NCI-H345 treated with DMSO at 0.1 percent for 48 hours (cell line): ENCODE results near the gene CACNA1C.
"Not testable (repeated sequence)": the region's sequence is repeated elsewhere in the genome, so short reads cannot be mapped to it uniquely, and the experiment has no call there.

Experiments used
- DNase-seq: peaks from one replicate; lab custom pipeline; 2025; ENCODE audit not compliant: unreplicated experiment; lab: John Stamatoyannopoulos, UW

CACNA1C gene

DNA sequence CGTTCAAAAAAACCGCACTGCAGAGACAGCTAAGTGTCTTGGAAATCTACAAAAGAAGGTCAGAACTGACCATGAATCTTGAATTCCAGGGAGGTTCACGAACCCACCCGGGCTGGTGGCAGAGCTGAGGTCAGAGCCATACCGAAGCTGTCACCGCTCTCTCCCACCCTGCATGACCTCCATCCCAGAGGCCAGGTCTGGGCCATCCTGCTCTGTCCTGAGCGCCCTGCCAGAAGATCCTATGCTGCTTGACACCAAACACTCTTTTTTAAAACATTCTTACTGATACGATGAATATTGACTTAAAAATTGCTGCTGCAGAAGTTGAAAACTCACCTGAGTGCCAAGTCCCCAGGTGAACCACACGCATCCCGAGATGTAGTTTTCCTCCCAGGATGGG lies 412.9 kb downstream of the CACNA1C start:
- no peak for DNase-seq

DNA sequence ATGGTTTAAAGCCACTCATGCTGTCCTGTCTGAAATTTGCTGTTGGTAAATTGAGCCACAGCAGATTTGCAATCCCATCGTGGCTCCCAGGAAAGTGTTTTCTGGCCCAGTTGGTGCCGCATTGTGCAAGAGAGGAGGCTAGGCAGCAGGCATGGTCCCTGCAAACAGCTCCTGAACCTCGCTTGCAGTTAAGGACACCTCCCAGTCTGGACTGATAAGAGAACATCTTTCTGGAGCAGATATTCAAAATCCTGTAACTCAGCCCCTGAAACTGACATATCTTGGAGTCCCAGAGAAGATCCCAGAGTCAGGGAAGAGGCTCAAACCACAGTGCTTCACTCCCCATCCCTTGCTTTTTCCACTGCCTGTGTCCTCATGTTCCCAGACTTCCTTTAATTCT lies 413.4 kb downstream of the CACNA1C start:
- no peak for DNase-seq

DNA sequence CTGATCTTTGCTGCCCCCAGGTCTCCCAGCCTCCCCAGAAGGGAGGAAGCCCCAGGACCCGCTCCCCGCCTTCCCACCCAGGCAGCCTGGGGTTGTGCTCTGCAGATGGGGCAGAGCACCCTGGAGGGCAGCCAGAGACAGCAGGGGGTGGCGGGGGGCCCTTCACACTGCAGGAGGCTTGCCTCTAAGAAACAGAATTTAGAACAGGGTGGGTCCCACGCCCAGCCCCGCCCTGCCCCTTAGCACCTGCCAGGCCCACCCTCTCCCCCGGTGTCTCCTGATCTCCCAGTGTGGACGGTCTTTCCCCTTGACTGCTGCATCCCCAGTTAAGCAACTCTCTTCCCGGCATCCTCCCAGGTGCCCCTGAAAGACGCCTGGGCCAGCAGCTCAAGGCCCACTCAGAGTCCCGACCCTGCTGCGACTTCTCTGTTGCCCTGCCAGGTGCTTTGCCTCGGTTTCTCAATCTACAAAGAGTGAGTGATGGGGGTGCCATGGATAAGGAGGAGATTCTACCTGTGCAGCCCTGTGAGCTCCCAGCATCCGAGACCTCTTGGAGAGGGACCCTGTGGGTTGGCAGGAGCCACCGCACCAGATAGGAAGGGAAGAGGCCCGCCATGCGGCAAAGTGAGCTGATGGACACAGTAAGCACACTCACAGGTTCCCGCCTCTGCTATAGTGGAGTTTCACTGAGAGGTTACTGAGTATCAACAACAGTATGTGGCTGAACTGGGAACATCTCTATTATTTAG lies 414.8 kb downstream of the CACNA1C start:
- no peak for DNase-seq

DNA sequence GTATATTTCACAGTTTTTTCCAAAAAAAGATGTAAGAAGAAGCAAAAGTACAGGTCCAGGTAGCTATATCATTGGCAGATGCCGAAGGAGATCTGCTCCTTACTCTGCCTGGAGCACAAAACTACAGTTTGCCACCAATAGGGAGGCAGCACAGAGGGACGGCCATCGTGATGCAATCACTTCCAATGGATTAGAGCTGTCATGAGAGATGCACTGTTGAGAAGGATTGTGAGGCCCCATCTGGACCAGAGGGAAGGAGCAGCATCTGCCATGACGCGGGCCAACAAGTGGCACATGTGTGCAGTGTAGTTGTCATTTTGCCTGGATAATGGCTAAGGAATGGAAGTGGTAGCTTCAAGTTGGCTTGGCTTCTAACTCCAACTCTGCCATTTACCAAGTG lies 423.2 kb downstream of the CACNA1C start:
- DNase-seq: no peak

- no peak for DNase-seq
These were observed 424.4 kb downstream of the CACNA1C start for GRCh38 chr12:2477009-2477766.

DNA sequence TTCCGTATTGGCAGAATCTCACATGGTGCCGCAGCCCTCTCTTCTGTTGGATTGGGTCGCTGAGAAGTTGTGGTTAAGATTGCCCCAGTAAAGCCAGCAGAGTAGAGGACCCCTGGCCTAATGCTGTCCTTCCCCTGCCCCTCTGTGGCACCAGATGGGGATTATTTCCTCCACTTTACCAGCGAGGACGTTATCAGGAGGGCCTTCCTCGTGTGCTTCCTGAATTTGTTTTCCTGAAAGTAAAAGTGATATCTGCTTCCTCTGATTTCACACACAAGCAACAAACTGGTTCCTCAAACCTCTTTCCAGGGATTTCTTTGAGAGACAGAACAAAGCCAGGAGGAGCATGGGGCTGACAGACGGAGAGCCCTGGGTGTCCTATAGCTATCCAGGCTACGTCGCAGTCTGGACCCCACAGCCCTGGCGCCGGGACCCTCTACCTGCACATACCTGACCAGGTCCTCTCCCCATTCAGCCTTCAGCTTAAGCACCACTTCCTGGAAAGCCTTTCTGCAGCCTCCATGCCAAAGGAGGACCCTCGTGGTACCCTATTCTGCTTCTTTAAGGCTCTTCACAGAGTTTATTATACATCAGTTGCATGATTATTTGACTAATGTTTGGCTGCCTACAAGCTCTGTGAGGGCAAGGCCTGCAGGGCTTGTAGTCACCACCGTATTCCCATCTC lies 427.2 kb downstream of the CACNA1C start:
- DNase-seq: no peak

GRCh38 chr12:2481346-2481745 lies 428.6 kb downstream of the CACNA1C start:
- no peak for DNase-seq

DNA sequence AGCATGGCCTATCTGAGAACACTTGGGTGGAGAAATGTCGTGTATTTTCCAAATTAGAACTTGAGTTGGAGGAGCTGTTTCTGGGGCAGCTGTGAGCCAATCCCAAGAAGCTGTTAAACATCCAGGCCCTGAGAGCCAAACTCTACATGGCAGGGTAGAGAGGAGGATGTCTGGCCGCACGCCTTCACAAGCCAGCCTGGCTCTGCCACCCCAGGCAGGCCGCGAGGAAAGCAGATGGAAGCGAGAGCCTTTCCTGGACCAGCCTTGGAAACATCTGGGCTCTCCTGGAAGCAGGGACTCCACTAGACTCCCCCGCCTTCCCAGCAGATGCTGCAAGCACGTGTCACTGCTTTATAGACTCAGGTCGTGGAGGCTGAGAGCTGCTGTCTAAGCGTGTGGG lies 429.2 kb downstream of the CACNA1C start:
- DNase-seq: no peak

DNA sequence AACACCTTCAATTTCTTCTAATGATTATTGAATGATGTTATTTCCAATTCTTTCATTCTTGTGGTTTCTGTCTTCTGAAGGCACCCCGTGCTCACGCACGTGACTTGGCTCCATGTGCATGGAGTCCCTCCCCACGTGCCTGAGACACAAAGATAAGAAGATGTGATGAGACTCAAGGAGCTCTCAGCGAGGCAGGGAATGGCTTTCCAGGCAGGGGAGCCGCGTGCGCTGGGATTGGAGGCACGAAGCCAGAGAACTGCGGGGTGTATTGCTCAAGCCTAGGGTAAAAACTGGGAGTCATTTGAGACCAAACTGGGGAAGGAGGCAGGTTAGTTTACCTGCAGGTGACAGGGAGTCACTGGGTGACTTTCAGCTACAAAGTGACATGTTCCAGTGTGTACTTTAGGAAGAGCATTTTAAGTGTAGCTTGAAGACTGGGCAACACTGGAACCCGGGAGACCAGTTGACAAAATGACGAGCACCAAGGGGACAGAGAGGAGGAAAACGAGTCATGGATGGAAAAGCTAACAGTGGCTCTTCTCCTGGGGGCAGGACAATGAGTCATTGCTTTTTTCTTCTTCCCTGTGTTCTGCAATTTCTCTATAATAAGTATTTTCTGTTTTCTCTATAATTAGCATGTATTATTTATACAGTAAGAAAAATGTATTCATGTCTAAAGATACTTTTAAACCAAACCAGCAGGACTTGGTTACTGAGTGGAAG lies 430.3 kb downstream of the CACNA1C start:
- DNase-seq: no peak

- no peak for DNase-seq
These were observed 430.9 kb downstream of the CACNA1C start for GRCh38 chr12:2483713-2484112.

DNA sequence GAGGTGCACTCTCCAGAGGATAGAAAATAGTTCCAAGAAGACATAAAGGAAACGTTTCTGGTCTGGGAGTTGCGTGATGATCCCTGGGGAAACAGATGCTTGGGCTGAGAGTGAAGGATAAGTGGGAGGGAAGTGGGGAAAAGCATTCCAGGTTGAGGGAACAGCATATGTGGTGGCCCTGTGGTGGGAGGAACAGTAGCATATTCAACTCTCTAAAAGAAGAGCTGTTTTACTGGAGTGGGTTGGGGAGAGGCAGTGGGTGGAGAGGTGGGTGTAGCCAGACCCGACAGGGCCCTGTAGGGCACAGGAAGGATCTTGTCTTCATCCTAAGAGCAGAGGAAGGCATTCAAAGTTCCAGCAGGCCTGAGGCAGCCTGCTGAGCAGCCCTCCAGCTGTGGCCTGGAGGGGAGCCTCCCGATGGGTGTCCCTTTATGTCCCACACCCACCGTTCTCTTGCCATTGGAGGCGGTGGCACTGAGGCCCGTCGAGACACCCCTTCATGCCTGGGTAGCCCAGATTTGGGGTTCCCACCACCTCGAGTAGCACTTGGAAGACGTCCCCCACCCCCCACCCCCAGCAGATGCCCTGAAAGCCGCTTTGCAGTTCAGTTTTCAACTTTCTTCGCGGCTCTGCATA lies 431.5 kb downstream of the CACNA1C start:
- DNase-seq: no peak

- no peak for DNase-seq
These were observed 432.9 kb downstream of the CACNA1C start for GRCh38 chr12:2485681-2486080.

GRCh38 chr12:2486796-2487195 lies 434.0 kb downstream of the CACNA1C start:
- DNase-seq: no peak

GRCh38 chr12:2487278-2487677 lies 434.5 kb downstream of the CACNA1C start:
- no peak for DNase-seq

DNA sequence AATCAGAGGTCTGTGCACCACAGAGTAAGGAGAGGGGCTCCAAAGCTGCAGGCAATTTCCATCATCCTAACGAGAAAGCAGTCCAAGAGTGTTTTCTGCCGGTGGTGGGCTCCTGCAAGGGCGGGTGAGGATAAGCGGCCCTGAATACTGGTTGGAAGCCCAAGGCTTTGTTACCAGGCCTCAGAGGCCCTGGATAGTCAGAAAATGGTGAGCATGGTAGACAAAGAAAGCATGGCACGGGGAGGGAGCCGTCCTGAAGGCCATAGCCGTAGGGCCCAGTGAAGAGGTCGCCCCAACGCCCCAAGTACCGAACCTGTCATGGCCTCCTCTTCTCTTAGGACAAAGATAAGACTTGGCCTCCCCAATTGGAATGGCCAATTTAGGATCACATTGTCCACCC lies 435.3 kb downstream of the CACNA1C start:
- no peak for DNase-seq

DNA sequence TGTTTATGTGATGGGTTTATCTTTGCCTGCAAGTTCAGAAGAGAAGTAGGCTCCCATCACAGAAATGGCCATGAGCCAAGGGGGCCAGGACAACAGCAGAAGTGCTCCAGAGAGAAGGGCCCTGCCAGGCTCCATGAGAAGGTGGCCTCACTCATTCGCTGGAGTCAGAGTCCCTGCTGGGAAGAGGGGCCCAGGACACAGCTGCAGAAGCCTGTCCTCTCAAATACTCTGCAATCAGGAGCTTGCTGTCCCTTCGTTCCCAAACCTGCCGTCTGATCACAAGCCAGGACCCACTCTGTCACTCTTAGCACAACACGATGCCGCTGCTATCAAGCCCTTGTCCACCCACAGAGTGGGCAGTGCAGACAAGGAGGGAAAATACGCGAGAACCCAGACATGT lies 435.8 kb downstream of the CACNA1C start:
- no peak for DNase-seq

GRCh38 chr12:2489275-2489674 lies 436.5 kb downstream of the CACNA1C start:
- no peak for DNase-seq

GRCh38 chr12:2490831-2491230 lies 438.0 kb downstream of the CACNA1C start:
- no peak for DNase-seq

DNA sequence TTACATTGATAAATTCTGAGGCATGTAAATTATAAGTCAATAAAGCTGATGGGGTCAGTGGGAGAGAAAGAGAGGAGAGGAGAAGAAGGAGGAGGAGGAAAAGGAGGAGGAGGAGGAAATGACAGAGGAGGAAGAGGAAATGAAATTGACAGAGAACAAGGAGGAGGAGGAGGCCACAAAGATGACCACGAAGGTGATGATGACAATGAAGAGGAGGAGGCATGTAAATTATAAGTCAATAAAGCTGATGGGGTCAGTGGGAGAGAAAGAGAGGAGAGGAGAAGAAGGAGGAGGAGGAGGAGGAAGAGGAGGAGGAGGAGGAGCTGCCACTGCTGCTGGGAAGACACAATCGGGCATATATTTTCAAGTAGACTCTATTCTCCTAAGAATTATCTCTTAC lies 438.6 kb downstream of the CACNA1C start:
- DNase-seq: not testable (repeated sequence)

GRCh38 chr12:2492236-2492635 lies 439.4 kb downstream of the CACNA1C start:
- no peak for DNase-seq

DNA sequence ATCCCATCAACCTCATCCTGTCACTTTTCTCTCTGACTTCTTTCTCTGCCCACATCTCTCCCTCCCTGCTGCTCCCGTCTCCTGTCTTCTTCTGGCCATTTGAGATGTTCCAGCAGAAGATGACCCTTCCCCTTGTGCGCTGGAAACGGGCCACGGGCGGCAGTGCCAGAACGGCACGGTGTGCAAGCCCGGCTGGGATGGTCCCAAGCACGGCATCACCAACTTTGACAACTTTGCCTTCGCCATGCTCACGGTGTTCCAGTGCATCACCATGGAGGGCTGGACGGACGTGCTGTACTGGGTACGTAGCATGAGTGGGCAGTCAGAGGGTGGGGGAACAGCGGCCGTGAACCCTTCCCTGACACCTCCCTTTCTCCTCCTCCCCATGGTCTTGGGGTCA lies 440.3 kb downstream of the CACNA1C start:
- no peak for DNase-seq
